CD4-positive, alpha-beta T cell (primary cell): ENCODE measurements around the gene TIAM1. TPM values are rescaled to one million over a fixed set of nuclear protein-coding genes. Genes with fewer than 3 reads are reported as not detected.

Source experiments
- ATAC-seq: fragments of 200-7000 bp; cut with Tn5 transposase; one replicate; pipeline ENCODE4 v1.10.0; 2022; ENCODE audit warnings: mild to moderate bottlenecking; ENCODE audit not compliant: poor library complexity
- CTCF ChIA-PET: fragments of 350-600 bp; sonication (Branson Sonifier 250); formaldehyde crosslinking; loops from one replicate; lab custom pipeline; 2021; ENCODE audit warnings: antibody characterized with exemption, inconsistent platforms; lab: Charles Lee
- POLR2A ChIA-PET: fragments of 350-600 bp; sonication (Branson Sonifier 250); formaldehyde crosslinking; loops from one replicate; lab custom pipeline; 2021; ENCODE audit warnings: antibody characterized with exemption, inconsistent platforms; lab: Charles Lee
- DNase-seq, 14 experiments: peaks; one replicate each; pipeline ENCODE4 v3.0.0-alpha.2; 2013 to 2020; ENCODE audit warnings: mixed read lengths in 2 of 14
- H3K27ac ChIP-seq, 2 donors: one replicate each; pipeline versions ENCODE4 v1.5.1 to v1.7.0; 2013; ENCODE audit warnings: low read length in 2 of 2, low read depth in 1 of 2, mild to moderate bottlenecking in 1 of 2
- H3K27me3 ChIP-seq, 2 experiments: 1 replicate in 1 of 2; 2 replicates in 1 of 2; pipeline versions ENCODE4 v1.6.1 to v1.7.0; 2013; ENCODE audit warnings: low read length in 2 of 2, control low read depth in 1 of 2, mild to moderate bottlenecking in 1 of 2, moderate library complexity in 1 of 2; ENCODE audit not compliant: insufficient read depth in 2 of 2, control insufficient read depth in 1 of 2
- H3K36me3 ChIP-seq: one replicate; pipeline ENCODE4 v1.6.1; 2013; ENCODE audit warnings: low read length, control low read depth; ENCODE audit not compliant: insufficient read depth
- H3K4me1 ChIP-seq: one replicate; pipeline ENCODE4 v1.6.1; 2013; ENCODE audit warnings: low read length, control low read depth; ENCODE audit not compliant: insufficient read depth
- H3K4me3 ChIP-seq: one replicate; pipeline ENCODE4 v1.5.1; 2013; ENCODE audit warnings: mild to moderate bottlenecking, low read length, moderate library complexity
- H3K9me3 ChIP-seq, 2 experiments: 1 replicate in 1 of 2; 2 replicates in 1 of 2; pipeline versions ENCODE4 v1.6.1 to v1.7.0; 2013; ENCODE audit warnings: low read length in 2 of 2, mild to moderate bottlenecking in 2 of 2, control low read depth in 1 of 2, moderate library complexity in 1 of 2; ENCODE audit not compliant: control insufficient read depth in 1 of 2, insufficient read depth in 1 of 2
- H3K27ac Mint-ChIP-seq: one replicate; pipeline ENCODE4 v1.8.0; 2020; ENCODE audit warnings: mixed read lengths
- H3K27me3 Mint-ChIP-seq: one replicate; pipeline ENCODE4 v1.8.0; 2021; ENCODE audit warnings: mixed read lengths
- H3K36me3 Mint-ChIP-seq: one replicate; pipeline ENCODE4 v1.8.0; 2021; ENCODE audit warnings: low read depth, mixed read lengths
- H3K4me1 Mint-ChIP-seq: one replicate; pipeline ENCODE4 v1.8.0; 2021; ENCODE audit warnings: low read depth, mixed read lengths
- H3K4me3 Mint-ChIP-seq: one replicate; pipeline ENCODE4 v1.8.0; 2020; ENCODE audit warnings: mild to moderate bottlenecking, mixed read lengths
- H3K9me3 Mint-ChIP-seq: one replicate; pipeline ENCODE4 v1.8.0; 2020; ENCODE audit warnings: mixed read lengths
- intact Hi-C, 2 experiments: fragments of 100-400 bp; cut with DNase I in 1 of 2; cut with micrococcal nuclease in 1 of 2; formaldehyde crosslinking; loops; one replicate each; pipeline versions ENCODE4 v1.15.1 to v1.9.0; 2023 to 2025; cut with DNase I, micrococcal nuclease
- total RNA-seq, 174 experiments: library from RNA in 2 of 174; stranded (reverse) in 2 of 174; gene quantifications; one replicate each; pipeline ENCODE4 v1.2.3 and lab custom pipeline; 2021 to 2026
- TF ChIP-seq, protein P1 (sequence below): fragments of 200-600 bp; IDR thresholded peaks from one replicate; pipeline ENCODE4 v1.8.0; 2022; ENCODE audit warnings: antibody characterized with exemption, mild to moderate bottlenecking

Gene TIAM1
- total RNA-seq, 2 experiments from 2014 or later: 39.6 to 39.8 TPM

DNA sequence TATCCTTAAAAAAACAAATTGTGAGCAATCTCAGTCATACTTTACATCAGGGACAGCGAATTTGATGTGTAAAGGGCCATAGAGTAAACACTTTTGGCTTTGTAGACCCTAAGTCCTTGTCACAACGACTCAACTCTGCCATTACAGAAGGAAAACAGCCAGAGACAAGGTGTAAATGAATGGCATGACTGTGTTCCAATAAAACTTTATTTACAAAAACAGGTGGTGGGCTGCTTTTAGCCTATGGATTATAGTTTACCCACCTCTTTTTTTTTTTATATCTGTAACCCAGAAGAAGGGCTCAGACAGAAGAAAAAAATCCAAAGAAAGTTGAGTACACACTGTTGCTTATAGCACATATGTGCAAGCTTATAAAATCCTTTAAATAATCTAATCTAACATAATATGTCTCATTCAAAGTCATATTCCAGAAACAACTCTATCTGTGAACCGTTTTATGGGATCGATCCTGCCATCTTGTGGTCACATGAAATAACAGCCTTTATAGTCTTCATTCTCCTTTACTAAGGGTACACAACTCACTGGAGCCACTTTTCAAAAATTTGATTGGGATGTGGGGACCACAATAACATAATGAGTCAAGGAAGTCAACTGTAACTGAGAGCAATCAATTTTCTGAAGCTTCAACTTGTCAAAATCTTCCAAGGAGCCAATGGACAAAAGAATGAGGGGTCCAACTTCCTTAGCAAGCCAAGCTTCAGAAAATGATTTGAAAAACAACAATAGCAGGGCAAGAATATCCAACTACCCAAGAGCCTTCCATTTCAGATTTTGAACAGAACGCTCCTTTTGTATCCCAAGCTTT, 163.6 kb downstream of the TIAM1 start:
- CTCF ChIA-PET: interaction anchor here (0.8 to 2.5 kb wide), 16 partner anchors 11 to 379 kb away, joined by 3 to 18 read pairs (median 4); no protein-coding TSS in a partner anchor
- peaks cover 79% of the 10 kb centered on the region for H3K4me1 Mint-ChIP-seq
- Histone ChIP-seq H3K27ac (peak overlapping the region; percentile 39 to 89), H3K4me1 (peaks cover 92% of the 10 kb centered on the region), H3K4me3 (peak overlapping the region; percentile 46), H3K9me3 (no peaks in the 10 kb centered on the region), H3K36me3 (peaks cover 6% of the 10 kb centered on the region), H3K27me3 (no peaks in the 10 kb centered on the region)
- H3K27ac Mint-ChIP-seq: peak overlapping the region; percentile 99
- no peaks in the 10 kb centered on the region for H3K9me3 Mint-ChIP-seq
- intact Hi-C loops: loop anchor here (1.0 to 5.0 kb wide), 5 partner anchors 21 to 377 kb away; no protein-coding TSS in a partner anchor
- H3K36me3 Mint-ChIP-seq: peaks cover 61% of the 10 kb centered on the region
- ATAC-seq: no peak
- peak in 4 of 14 experiments; percentile 53 to 78 (median 68) for DNase-seq
- TF ChIP-seq, protein P1, sequence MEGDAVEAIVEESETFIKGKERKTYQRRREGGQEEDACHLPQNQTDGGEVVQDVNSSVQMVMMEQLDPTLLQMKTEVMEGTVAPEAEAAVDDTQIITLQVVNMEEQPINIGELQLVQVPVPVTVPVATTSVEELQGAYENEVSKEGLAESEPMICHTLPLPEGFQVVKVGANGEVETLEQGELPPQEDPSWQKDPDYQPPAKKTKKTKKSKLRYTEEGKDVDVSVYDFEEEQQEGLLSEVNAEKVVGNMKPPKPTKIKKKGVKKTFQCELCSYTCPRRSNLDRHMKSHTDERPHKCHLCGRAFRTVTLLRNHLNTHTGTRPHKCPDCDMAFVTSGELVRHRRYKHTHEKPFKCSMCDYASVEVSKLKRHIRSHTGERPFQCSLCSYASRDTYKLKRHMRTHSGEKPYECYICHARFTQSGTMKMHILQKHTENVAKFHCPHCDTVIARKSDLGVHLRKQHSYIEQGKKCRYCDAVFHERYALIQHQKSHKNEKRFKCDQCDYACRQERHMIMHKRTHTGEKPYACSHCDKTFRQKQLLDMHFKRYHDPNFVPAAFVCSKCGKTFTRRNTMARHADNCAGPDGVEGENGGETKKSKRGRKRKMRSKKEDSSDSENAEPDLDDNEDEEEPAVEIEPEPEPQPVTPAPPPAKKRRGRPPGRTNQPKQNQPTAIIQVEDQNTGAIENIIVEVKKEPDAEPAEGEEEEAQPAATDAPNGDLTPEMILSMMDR: peak; percentile 65
- H3K4me3 Mint-ChIP-seq: peak overlapping the region; percentile 89
- POLR2A ChIA-PET: interaction anchor here (0.6 to 3.4 kb wide), 14 partner anchors 10 to 400 kb away, joined by 3 to 54 read pairs (median 4); no protein-coding TSS in a partner anchor
- H3K27me3 Mint-ChIP-seq: no peaks in the 10 kb centered on the region

DNA sequence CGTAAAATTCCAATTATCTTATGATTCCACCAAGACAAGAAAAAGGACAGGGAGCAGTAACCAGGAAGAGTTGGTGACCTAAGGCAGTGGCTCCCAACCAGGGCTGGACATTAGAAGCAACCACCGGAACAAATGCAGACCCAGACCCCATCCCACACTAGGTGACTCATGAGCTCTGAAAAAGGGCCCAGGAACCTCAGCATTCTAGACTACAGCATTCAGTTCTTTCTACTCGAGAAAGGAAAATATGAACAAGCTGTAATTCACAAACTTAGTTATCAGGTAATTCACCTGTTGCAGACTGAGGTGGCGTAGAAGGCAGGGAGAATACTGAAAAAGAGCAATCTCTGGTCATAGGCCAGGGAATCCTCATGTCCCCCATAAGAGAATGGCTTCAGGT, 167.3 kb downstream of the TIAM1 start:
- no peaks in the 10 kb centered on the region for H3K9me3 ChIP-seq
- peak overlapping the region; percentile 30 to 48 for H3K27ac ChIP-seq
- no peaks in the 10 kb centered on the region for H3K9me3 Mint-ChIP-seq
- H3K4me1 ChIP-seq: peaks cover 89% of the 10 kb centered on the region
- H3K36me3 Mint-ChIP-seq: peaks cover 54% of the 10 kb centered on the region
- peak overlapping the region; percentile 86 for H3K27ac Mint-ChIP-seq
- peaks cover 87% of the 10 kb centered on the region for H3K4me1 Mint-ChIP-seq
- DNase-seq: no peak
- H3K4me3 ChIP-seq: no peak overlapping the region
- H3K4me3 Mint-ChIP-seq: peak overlapping the region; percentile 79
- no peak for ATAC-seq
- intact Hi-C loops: no loop called here
- TF ChIP-seq, protein P1: no peak
- CTCF ChIA-PET: interaction anchor here (0.9 kb wide), 1 partner anchor 22 kb away, joined by 3 read pairs; no protein-coding TSS in a partner anchor
- H3K27me3 Mint-ChIP-seq: no peaks in the 10 kb centered on the region
- peaks cover 18% of the 10 kb centered on the region for H3K36me3 ChIP-seq
- POLR2A ChIA-PET: interaction anchor here (0.7 to 3.8 kb wide), 9 partner anchors 9 to 382 kb away, joined by 3 to 34 read pairs (median 6); no protein-coding TSS in a partner anchor
- no peaks in the 10 kb centered on the region for H3K27me3 ChIP-seq

DNA sequence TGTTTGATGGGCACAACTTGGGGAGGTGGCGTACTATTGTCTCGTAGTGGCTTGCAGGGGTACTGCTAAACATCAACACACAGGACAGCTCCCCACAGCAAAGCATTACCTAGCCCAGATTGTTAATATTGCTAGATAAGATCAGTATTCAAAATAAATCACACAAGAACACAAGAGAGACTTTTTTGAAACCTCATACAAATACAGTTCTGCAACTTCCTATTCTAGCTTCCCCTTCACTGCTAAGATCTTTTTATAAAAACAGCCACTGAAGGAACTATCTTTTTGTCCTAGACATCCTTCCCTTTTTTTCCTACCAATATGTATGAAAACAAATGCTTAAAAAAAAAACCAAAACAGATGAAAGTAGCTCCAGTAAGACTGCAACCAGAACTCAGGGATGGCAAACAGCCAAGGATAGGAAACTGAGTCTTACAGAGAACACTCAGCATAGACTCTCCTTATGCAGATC, 167.9 kb downstream of the TIAM1 start:
- ChIA-PET POLR2A (interaction anchor here (0.7 to 3.8 kb wide), 12 partner anchors 8 to 383 kb away, joined by 3 to 34 read pairs (median 4); no protein-coding TSS in a partner anchor), CTCF (interaction anchor here (0.9 to 2.1 kb wide), 3 partner anchors 12 to 383 kb away, joined by 3 to 9 read pairs (median 3); no protein-coding TSS in a partner anchor)
- intact Hi-C loops: no loop called here
- Histone ChIP-seq H3K4me1 (peaks cover 86% of the 10 kb centered on the region), H3K4me3 (peak overlapping the region; percentile 5), H3K36me3 (peaks cover 18% of the 10 kb centered on the region), H3K9me3 (no peaks in the 10 kb centered on the region), H3K27me3 (no peaks in the 10 kb centered on the region), H3K27ac (peak overlapping the region; percentile 30 to 44)
- TF ChIP-seq, protein P1: no peak
- H3K4me1 Mint-ChIP-seq: peaks cover 87% of the 10 kb centered on the region
- H3K36me3 Mint-ChIP-seq: peaks cover 56% of the 10 kb centered on the region
- peak overlapping the region; percentile 79 for H3K4me3 Mint-ChIP-seq
- H3K27ac Mint-ChIP-seq: peak overlapping the region; percentile 86
- peak; percentile 28 for ATAC-seq
- no peaks in the 10 kb centered on the region for H3K9me3 Mint-ChIP-seq
- peak in 2 of 14 experiments; percentile 43 to 48 for DNase-seq
- no peaks in the 10 kb centered on the region for H3K27me3 Mint-ChIP-seq
